ENCODE results near the gene PTPRT.

PTPRT gene

DNA sequence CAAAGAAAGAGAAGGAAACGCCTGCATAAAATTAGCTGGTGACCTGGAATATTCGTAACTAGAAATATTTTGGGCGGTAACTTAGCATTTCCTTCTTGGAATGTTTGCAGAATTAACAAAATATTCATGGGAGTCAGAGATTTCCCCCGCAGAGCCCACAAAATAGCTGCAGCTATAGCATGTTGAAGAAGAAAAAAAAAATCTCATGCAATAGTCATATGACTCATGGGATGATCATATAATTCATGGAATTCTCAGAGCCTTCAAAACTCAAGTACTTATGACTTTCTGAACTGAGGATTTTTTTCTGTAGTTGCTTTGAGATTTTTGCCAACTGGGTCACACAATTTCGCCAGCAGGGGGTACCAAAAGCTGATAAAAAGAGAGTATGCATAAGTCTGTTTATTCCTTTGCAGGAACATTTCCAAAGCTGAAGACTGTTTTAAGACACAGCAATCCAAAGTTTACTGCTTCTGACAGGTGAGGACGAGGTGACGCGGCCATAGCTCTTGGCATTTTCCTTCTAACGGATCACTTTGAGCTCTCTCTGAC is 985.5 kb downstream of the PTPRT start:
- Histone ChIP-seq H3K27ac (ENCODE audit: low read depth, low read length) (no peak overlapping the region), H3K27me3 (ENCODE audit: low read length) (no peaks in the 10 kb centered on the region), H3K36me3 (ENCODE audit: low read length) (no peaks in the 10 kb centered on the region), H4K20me1 (ENCODE audit: low read depth, low read length) (no peaks in the 10 kb centered on the region), H3K9me3 (ENCODE audit: insufficient read depth, low read length) (no peaks in the 10 kb centered on the region), H2AFZ (ENCODE audit: low read depth, low read length, severe bottlenecking) (no peak overlapping the region), H3F3A (ENCODE audit: insufficient read depth) (no peaks in the 10 kb centered on the region), H3K4me2 (ENCODE audit: low read depth, low read length, poor library complexity, severe bottlenecking) (no peak overlapping the region), H3K4me3 (ENCODE audit: insufficient read depth, low read length, poor library complexity, severe bottlenecking) (no peak overlapping the region), H3K79me2 (ENCODE audit: insufficient read depth, low read length) (no peaks in the 10 kb centered on the region), H3K9me2 (replicated peaks; ENCODE audit: insufficient read depth, low read length) (no peaks in the 10 kb centered on the region), H3K9ac (ENCODE audit: low read length) (no peak overlapping the region)
- TF ChIP-seq CTCF (IDR thresholded peaks at IDR 0.05; ENCODE audit: insufficient read depth, low read length, poor library complexity, severe bottlenecking) (no peak), EZH2phosphoT487 (conservative IDR thresholded peaks at IDR 0.05; ENCODE audit: low read length) (no peak)

- Histone ChIP-seq H3F3A (ENCODE audit: insufficient read depth) (no peaks in the 10 kb centered on the region), H3K4me2 (ENCODE audit: low read depth, low read length, poor library complexity, severe bottlenecking) (no peak overlapping the region), H3K9me2 (replicated peaks; ENCODE audit: insufficient read depth, low read length) (no peaks in the 10 kb centered on the region), H3K9me3 (ENCODE audit: insufficient read depth, low read length) (no peaks in the 10 kb centered on the region), H3K36me3 (ENCODE audit: low read length) (no peaks in the 10 kb centered on the region), H3K27me3 (ENCODE audit: low read length) (no peaks in the 10 kb centered on the region), H3K27ac (ENCODE audit: low read depth, low read length) (no peak overlapping the region), H3K4me3 (ENCODE audit: insufficient read depth, low read length, poor library complexity, severe bottlenecking) (no peak overlapping the region), H2AFZ (ENCODE audit: low read depth, low read length, severe bottlenecking) (no peak overlapping the region), H3K79me2 (ENCODE audit: insufficient read depth, low read length) (no peaks in the 10 kb centered on the region), H3K9ac (ENCODE audit: low read length) (no peak overlapping the region), H4K20me1 (ENCODE audit: low read depth, low read length) (no peaks in the 10 kb centered on the region)
- TF ChIP-seq EZH2phosphoT487 (conservative IDR thresholded peaks at IDR 0.05; ENCODE audit: low read length) (no peak), CTCF (IDR thresholded peaks at IDR 0.05; ENCODE audit: insufficient read depth, low read length, poor library complexity, severe bottlenecking) (no peak)
Measured at GRCh38 chr20:42197599-42197998, 992.1 kb downstream of the PTPRT start.

DNA sequence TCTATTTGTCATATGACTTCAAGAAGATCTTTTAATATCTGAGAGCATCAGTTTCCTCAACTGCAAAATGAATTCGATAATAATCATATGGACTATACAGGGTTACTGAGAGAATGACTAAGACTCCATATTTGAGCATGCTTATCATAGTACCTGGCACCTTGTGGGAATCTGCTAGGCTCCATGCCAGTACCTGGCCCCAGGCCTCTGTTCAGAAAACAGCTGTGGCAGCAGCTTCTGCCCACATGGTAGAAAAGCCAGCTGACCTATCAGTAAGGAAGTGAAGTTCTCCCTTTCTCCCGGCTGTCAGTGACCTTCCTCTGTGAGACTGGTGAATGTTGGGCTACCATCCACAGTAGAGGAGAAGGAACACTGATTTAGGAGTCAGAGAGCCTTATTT is 996.6 kb downstream of the PTPRT start:
- Histone ChIP-seq H3K4me3 (ENCODE audit: insufficient read depth, low read length, poor library complexity, severe bottlenecking) (no peak overlapping the region), H3K27me3 (ENCODE audit: low read length) (no peaks in the 10 kb centered on the region), H3K4me2 (ENCODE audit: low read depth, low read length, poor library complexity, severe bottlenecking) (no peak overlapping the region), H3K36me3 (ENCODE audit: low read length) (no peaks in the 10 kb centered on the region), H3K27ac (ENCODE audit: low read depth, low read length) (no peak overlapping the region), H3K79me2 (ENCODE audit: insufficient read depth, low read length) (no peaks in the 10 kb centered on the region), H3F3A (ENCODE audit: insufficient read depth) (no peaks in the 10 kb centered on the region), H4K20me1 (ENCODE audit: low read depth, low read length) (no peaks in the 10 kb centered on the region), H3K9me2 (replicated peaks; ENCODE audit: insufficient read depth, low read length) (no peaks in the 10 kb centered on the region), H3K9me3 (ENCODE audit: insufficient read depth, low read length) (no peaks in the 10 kb centered on the region), H3K9ac (ENCODE audit: low read length) (no peak overlapping the region), H2AFZ (ENCODE audit: low read depth, low read length, severe bottlenecking) (no peak overlapping the region)
- TF ChIP-seq EZH2phosphoT487 (conservative IDR thresholded peaks at IDR 0.05; ENCODE audit: low read length) (no peak), CTCF (IDR thresholded peaks at IDR 0.05; ENCODE audit: insufficient read depth, low read length, poor library complexity, severe bottlenecking) (no peak)

Measured in SU-DHL-6 (cell line).